EL (cell line): ENCODE measurements around the gene TMPRSS7.
A peak's percentile ranks its signal among the peaks of the same experiment; 100 is the strongest.

Experiments used
- DNase-seq: peaks from one replicate; pipeline ENCODE4 v3.0.0-alpha.2; 2016

The TMPRSS7 gene

GRCh38 chr3:112101916-112102315, 67.4 kb downstream of the TMPRSS7 start:
- DNase-seq: peak; percentile 97

- no peak for DNase-seq
Observed at GRCh38 chr3:112104774-112105173, 70.2 kb downstream of the TMPRSS7 start.

- no peak for DNase-seq
Observed at GRCh38 chr3:112109322-112109721, 74.8 kb downstream of the TMPRSS7 start.

- peak; percentile 68 for DNase-seq
Observed at GRCh38 chr3:112111785-112112402, 77.4 kb downstream of the TMPRSS7 start.

- no peak for DNase-seq
Observed at GRCh38 chr3:112114576-112115160, 80.1 kb downstream of the TMPRSS7 start.

- no peak for DNase-seq
Observed at GRCh38 chr3:112115161-112115739, 80.7 kb downstream of the TMPRSS7 start.

GRCh38 chr3:112115806-112116383, 81.4 kb downstream of the TMPRSS7 start:
- no peak for DNase-seq

GRCh38 chr3:112116748-112117186, 82.2 kb downstream of the TMPRSS7 start:
- no peak for DNase-seq

GRCh38 chr3:112117415-112117814, 82.9 kb downstream of the TMPRSS7 start:
- no peak for DNase-seq

- DNase-seq: no peak
Observed at GRCh38 chr3:112117841-112118571, 83.5 kb downstream of the TMPRSS7 start.

GRCh38 chr3:112119962-112120836, 85.7 kb downstream of the TMPRSS7 start:
- DNase-seq: no peak

GRCh38 chr3:112121577-112122547, 87.3 kb downstream of the TMPRSS7 start:
- DNase-seq: no peak

GRCh38 chr3:112122870-112123269, 88.3 kb downstream of the TMPRSS7 start:
- no peak for DNase-seq

GRCh38 chr3:112123548-112123947, 89.0 kb downstream of the TMPRSS7 start:
- no peak for DNase-seq

- no peak for DNase-seq
Observed at GRCh38 chr3:112124907-112125607, 90.5 kb downstream of the TMPRSS7 start.

GRCh38 chr3:112126511-112126911, 92.0 kb downstream of the TMPRSS7 start:
- peak; percentile 63 for DNase-seq

GRCh38 chr3:112127522-112128494, 93.3 kb downstream of the TMPRSS7 start:
- no peak for DNase-seq

GRCh38 chr3:112128843-112129727, 94.5 kb downstream of the TMPRSS7 start:
- peak; percentile 80 for DNase-seq
